Measurements from ENCODE around the gene STAG3.
A peak's percentile ranks its signal among the peaks of the same experiment; 100 is the strongest.

STAG3 gene

GRCh38 chr7:100208911-100209408 lies 31.2 kb downstream of the STAG3 start:
- H3K9me3 ChIP-seq (ENCODE audit: insufficient read depth, low read depth, low read length) = no peaks in the 10 kb centered on the region
- H3K27me3 ChIP-seq (ENCODE audit: insufficient read depth, low read length, poor library complexity, severe bottlenecking) = no peaks in the 10 kb centered on the region
- no peak overlapping the region for H3K4me3 ChIP-seq (ENCODE audit: low read length, poor library complexity, severe bottlenecking)
- no peak overlapping the region for H2AFZ ChIP-seq (ENCODE audit: low read length)
- no peaks in the 10 kb centered on the region for H3K9me2 ChIP-seq (replicated peaks; ENCODE audit: low read depth, low read length)
- H3K36me3 ChIP-seq (ENCODE audit: insufficient read depth, low read length) = no peaks in the 10 kb centered on the region
- H4K20me1 ChIP-seq (ENCODE audit: insufficient read depth, low read length, poor library complexity, severe bottlenecking) = no peaks in the 10 kb centered on the region
- H3K9ac ChIP-seq (ENCODE audit: low read depth, low read length, poor library complexity, severe bottlenecking) = no peak overlapping the region
- TF ChIP-seq EZH2phosphoT487 (IDR thresholded peaks at IDR 0.05; ENCODE audit: borderline replicate concordance) (no peak), CTCF (conservative IDR thresholded peaks at IDR 0.05; ENCODE audit: low read length) (no peak)
- H3K79me2 ChIP-seq (ENCODE audit: insufficient read depth, low read length) = no peaks in the 10 kb centered on the region
- H3K4me2 ChIP-seq (ENCODE audit: low read depth, low read length, poor library complexity, severe bottlenecking) = peak overlapping the region; percentile 14
- peaks cover 18% of the 10 kb centered on the region for H3K4me1 ChIP-seq (ENCODE audit: insufficient read depth, low read length, poor library complexity, severe bottlenecking)
- no peaks in the 10 kb centered on the region for H3F3A ChIP-seq (ENCODE audit: low read depth)

- Histone ChIP-seq H3K4me1 (ENCODE audit: insufficient read depth, low read length, poor library complexity, severe bottlenecking) (peaks cover 20% of the 10 kb centered on the region), H3K79me2 (ENCODE audit: insufficient read depth, low read length) (no peaks in the 10 kb centered on the region), H3K4me3 (ENCODE audit: low read length, poor library complexity, severe bottlenecking) (no peak overlapping the region), H4K20me1 (ENCODE audit: insufficient read depth, low read length, poor library complexity, severe bottlenecking) (no peaks in the 10 kb centered on the region), H3K27me3 (ENCODE audit: insufficient read depth, low read length, poor library complexity, severe bottlenecking) (no peaks in the 10 kb centered on the region), H2AFZ (ENCODE audit: low read length) (no peak overlapping the region), H3K36me3 (ENCODE audit: insufficient read depth, low read length) (no peaks in the 10 kb centered on the region), H3K4me2 (ENCODE audit: low read depth, low read length, poor library complexity, severe bottlenecking) (peak overlapping the region; percentile 14), H3K9me3 (ENCODE audit: insufficient read depth, low read depth, low read length) (no peaks in the 10 kb centered on the region), H3F3A (ENCODE audit: low read depth) (no peaks in the 10 kb centered on the region), H3K9me2 (replicated peaks; ENCODE audit: low read depth, low read length) (no peaks in the 10 kb centered on the region), H3K9ac (ENCODE audit: low read depth, low read length, poor library complexity, severe bottlenecking) (no peak overlapping the region)
- no peak for TF ChIP-seq CTCF (conservative IDR thresholded peaks at IDR 0.05; ENCODE audit: low read length)
- no peak for TF ChIP-seq EZH2phosphoT487 (IDR thresholded peaks at IDR 0.05; ENCODE audit: borderline replicate concordance)
These were observed 31.8 kb downstream of the STAG3 start for GRCh38 chr7:100209493-100209892.

GRCh38 chr7:100210805-100211204 lies 33.1 kb downstream of the STAG3 start:
- H3K27me3 ChIP-seq (ENCODE audit: insufficient read depth, low read length, poor library complexity, severe bottlenecking) = no peaks in the 10 kb centered on the region
- no peaks in the 10 kb centered on the region for H4K20me1 ChIP-seq (ENCODE audit: insufficient read depth, low read length, poor library complexity, severe bottlenecking)
- no peak overlapping the region for H2AFZ ChIP-seq (ENCODE audit: low read length)
- no peaks in the 10 kb centered on the region for H3K79me2 ChIP-seq (ENCODE audit: insufficient read depth, low read length)
- no peaks in the 10 kb centered on the region for H3K9me3 ChIP-seq (ENCODE audit: insufficient read depth, low read depth, low read length)
- peaks cover 20% of the 10 kb centered on the region for H3K4me1 ChIP-seq (ENCODE audit: insufficient read depth, low read length, poor library complexity, severe bottlenecking)
- H3K4me2 ChIP-seq (ENCODE audit: low read depth, low read length, poor library complexity, severe bottlenecking) = peak overlapping the region; percentile 46
- H3K4me3 ChIP-seq (ENCODE audit: low read length, poor library complexity, severe bottlenecking) = no peak overlapping the region
- H3F3A ChIP-seq (ENCODE audit: low read depth) = no peaks in the 10 kb centered on the region
- no peaks in the 10 kb centered on the region for H3K9me2 ChIP-seq (replicated peaks; ENCODE audit: low read depth, low read length)
- no peaks in the 10 kb centered on the region for H3K36me3 ChIP-seq (ENCODE audit: insufficient read depth, low read length)
- no peak for TF ChIP-seq EZH2phosphoT487 (IDR thresholded peaks at IDR 0.05; ENCODE audit: borderline replicate concordance)
- TF ChIP-seq CTCF (conservative IDR thresholded peaks at IDR 0.05; ENCODE audit: low read length) = no peak
- H3K9ac ChIP-seq (ENCODE audit: low read depth, low read length, poor library complexity, severe bottlenecking) = no peak overlapping the region
